Measurements from ENCODE around the gene TCP11L2.
A peak's percentile ranks its signal among the peaks of the same experiment; 100 is the strongest.

Gene TCP11L2

DNA sequence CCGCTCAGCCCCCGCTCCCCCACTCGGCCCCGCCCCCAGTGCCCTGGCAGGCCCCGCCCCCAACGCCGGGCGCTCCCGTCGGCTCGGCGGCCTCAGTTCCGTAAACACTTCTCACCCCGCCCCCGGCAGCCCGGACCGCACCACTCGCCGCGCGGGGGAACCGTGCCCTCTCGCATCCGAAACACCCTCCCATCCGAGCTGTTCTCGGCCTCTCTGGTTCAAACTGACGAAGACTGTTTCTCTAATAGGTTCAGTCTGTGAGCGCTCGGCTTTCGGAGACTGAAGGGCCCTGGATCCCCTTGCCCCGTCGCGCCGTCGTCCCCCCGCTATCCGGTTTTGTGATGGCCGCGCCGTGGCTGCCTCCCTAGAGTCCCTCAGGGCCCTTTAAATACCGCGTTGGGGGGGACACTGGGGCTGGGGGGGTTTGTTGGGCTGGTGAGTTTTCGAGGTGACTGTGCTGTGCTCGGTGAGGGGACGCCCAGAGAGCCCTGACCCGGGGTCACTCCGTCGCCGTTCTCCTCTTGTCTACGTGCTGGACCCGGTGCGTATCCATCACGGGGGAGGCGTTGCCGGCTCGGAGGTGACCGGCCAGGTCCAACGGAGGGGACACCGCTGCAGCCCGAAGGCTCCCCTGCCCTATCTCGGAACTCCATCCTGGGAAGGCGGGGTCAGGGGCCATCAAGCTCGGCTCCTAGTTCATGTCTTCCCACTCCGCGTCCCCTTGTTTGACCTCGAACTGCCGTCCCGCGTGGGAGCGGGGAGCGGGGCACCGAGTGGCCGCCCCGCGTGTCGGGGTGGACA is at the start of gene TCP11L2:
Gene TCP11L2, plus strand, starts transcription at position 333 of the 801 bp plus-strand sequence. CDS start 8,343 bp downstream, outside the sequence.
- DNase-seq = peak; percentile 90

GRCh38 chr12:106254724-106255123 is 47.8 kb upstream of the TCP11L2 start:
- DNase-seq = no peak

DNA sequence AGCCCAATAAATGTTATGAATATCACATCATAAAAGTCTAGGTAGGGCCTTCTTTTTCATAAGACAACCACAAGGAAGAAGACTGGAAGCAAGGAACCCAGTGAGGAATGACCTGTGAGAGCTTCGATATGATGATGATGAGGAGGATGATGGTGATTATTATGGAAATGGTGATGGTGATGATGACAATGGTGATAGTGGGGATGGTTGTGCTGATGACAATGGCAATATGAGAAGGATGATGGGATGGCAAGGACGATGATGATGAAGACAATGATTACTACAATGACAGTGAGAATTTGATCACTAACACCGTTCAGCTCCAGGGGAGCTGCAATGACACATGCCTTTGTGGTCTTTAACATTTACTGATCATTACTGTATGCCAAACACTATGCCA is 47.0 kb upstream of the TCP11L2 start:
- no peak for DNase-seq

DNA sequence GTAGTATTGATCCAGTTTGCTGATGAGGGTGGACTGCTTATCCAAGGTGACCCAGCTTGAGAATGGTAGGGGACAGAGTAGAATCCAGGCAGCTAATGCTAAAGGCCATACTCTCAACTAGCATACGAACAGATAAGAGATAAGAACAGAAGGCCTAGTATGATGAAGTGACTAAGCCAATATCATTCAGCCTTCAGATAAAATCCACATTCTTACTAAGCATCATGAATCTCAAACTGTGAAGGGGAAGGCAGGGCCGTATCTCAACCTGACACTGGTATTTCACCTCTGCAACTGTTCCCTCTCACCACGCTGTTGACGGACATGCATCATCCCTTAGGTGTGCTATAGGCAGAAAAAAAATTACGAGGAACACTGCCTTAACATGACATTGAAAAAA is 46.6 kb upstream of the TCP11L2 start:
- DNase-seq = no peak

DNA sequence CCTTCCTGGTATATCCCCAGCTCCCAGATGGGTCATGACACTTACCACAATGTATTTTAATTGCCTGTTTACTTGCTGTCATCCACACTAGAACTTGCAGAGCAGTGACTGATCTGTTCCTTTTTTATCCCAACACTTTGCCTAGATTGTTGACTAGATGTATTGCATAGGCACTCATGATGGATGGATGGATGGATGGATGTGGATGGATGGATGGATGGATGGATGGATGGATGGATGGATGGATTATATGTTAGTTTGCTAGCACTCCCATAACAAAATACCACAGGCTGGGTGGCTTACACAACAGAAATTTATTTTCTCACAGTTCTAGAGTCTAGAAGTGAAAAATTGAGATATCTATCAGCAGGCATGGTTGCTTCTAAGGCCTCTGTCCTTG is 46.0 kb upstream of the TCP11L2 start:
- no peak for DNase-seq

GRCh38 chr12:106258226-106258625 is 44.3 kb upstream of the TCP11L2 start:
- DNase-seq = no peak

DNA sequence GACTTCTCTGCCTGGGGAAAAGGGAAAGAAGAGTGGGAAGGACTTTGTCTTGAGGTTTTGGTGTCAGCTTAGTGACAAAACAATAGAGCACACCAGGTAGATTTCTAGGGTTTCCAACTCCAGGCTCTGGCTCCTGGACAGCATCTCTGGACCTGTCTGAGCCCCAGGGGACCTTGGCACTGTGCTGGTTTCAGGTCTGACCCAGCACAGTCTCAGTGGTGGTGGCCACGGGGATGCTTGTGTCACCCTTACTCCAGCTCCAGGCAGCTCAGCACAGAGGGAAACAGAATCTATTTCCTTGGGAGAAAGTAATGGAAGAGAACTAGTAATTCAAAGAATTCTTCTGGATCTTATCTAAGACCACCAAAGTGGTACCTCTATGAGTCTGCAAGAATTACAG is 43.6 kb upstream of the TCP11L2 start:
- DNase-seq = no peak

GRCh38 chr12:106265116-106265515 is 37.4 kb upstream of the TCP11L2 start:
- DNase-seq = no peak

DNA sequence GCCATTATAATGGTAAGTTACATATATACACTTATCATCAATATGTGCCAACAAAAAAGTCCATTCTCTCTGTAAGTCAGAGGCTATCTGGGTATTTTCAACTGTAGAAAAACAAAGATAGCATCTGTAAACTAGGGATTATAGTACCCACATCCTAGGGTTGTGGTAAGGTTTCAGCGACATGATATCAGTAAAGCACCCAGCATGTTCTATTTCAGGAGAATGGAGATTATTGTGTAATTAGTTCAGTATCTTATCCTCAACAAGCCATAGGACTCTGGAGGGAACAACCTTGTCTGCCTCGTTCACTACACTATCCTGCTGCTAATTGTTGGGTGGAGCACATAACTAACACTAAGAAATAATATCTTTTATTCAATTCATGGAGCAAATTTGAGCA is 35.0 kb upstream of the TCP11L2 start:
- DNase-seq = no peak

DNA sequence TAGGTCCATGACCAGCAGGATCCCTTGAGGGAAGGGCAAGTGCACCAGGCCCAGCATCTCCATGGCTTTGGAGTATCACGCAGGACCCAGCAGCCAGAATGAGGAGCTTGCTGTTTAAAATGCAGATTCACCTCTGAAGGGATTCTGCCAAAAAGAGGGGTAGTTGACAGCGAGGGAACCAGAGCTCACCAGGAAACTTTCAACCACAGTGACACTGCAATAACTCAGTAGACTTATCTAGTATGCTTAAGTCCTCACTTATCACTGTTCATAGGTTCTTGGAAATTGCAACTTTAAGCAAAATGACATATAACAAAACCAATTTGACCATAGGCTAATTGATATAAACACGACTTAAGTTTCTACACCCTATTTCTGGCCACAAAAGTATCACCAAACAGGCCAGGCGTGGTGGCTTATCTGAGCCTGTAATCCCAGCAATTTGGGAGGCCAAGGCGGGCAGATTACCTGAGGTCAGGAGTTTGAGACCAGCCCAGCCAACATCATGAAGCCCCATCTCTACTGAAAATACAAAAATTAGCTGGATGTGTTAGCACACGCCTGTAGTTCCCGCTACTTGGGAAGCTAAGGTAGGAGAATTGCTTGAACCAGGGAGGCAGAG is 33.3 kb upstream of the TCP11L2 start:
- DNase-seq = no peak

DNA sequence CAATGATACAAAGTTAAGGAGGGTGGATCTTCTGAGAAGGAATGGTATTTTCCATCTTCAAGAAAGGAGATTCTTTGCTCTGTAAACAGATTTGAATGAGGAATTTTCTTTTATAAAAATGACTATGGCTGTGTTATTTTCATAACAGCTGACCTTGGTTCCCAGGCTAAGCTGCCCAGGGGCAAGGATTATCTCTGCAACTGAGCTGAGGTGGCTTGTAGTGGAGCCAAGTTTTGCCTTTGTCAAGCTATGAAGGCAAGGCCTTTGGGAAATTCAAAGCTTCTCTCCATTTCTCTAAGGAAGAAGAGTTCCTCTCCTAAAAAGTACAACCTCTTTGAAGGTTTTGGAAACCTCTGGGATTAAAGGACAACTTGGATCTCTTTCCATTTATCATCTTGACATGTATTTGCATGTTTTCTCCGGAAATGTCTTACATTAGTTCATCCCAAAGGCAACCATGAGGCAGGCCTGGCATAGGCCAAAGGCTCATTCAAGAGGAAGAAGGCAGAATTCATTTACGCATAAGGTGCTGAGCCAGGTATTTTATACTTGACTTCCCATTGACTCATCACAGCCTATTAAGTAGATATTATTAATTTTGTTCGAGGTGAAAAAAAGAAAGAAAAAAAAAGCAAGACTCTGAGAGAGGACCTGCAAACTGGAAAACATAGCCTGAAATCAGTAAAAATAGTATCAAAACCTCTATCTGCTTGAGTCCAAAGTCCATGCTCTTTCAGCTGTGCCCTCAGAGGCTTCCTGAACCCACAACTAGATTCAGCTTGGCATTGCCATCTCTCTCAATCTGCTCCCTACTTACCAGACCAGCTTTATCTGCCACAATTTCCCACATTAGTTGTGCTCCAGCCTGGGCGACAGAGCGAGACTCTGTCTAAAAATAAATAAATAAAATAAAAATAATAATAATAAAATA is 30.7 kb upstream of the TCP11L2 start:
- DNase-seq = no peak

- DNase-seq = no peak
Observed at GRCh38 chr12:106273491-106273890, 29.0 kb upstream of the TCP11L2 start.

- DNase-seq = no peak
Observed at GRCh38 chr12:106274012-106274411, 28.5 kb upstream of the TCP11L2 start.

- DNase-seq = no peak
Observed at GRCh38 chr12:106274575-106275121, 27.9 kb upstream of the TCP11L2 start.

DNA sequence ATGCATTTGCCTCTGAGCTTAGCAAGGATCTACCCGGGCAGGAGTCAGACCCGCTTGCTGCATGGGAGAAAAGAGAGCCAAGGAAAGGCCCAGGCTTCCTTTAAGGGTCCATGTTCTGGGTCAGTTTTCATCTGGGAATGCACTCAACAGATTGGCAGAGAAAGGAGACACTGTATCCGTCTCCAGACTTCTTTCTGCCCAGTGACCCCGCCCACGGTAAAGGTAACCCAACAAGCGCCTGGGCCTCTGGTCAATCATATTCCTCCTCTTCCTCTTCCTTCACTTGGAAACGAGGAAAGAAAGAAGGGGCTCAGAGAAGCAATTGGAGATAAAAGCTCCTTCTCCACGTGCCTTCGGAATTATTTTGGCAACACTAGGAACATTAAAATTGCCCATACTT is 27.1 kb upstream of the TCP11L2 start:
- DNase-seq = no peak

DNA sequence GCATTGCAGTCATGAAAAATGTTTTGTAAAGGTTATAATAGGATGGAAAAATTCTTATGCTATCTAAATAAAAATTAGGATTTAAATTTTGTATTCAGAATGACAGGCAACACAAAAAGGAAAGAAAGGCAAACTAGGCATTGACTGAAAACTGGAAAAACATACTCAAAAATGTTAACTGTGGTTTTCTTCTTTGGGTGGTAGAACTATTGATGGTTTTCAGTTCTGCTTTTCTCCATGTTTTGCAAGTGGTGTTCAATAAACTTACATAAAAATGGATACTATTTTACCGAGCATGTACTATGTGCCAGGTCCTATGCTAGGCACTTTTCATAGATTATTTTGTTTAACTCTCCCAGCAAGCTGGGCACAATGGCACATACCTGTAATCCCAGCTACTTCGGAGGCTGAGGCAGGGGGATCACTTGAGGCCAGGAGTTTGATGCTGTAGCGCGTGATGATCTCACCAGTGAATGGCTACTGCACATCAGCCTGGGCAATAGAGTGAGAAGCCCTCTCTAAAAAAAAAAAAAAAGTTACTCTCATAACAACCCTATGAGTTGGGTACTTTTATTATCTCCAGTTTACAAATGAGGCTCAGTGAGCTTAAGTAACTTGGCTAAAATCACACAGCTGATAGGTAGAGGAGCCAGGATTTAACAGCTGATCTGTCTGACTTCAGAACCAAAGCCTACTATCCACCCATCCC is 26.3 kb upstream of the TCP11L2 start:
- DNase-seq = no peak

DNA sequence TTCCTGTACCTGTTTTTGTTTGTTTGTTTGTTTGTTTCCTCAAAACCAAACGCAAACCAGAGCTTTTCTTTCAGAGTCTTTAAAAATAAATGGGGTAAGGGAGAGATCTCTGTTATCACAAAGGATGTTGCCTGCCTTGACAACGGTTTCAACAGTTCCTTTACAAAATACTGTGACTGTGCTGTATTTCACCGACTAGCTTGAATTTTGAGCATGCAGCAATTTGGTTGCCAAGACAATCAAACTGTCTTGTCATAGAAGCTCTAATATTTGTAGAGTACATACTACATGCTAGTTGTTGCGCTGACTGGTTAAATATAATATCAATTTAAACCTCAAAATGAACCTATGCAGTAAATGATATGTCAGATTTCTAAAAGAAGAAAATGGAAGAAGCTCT is 22.4 kb upstream of the TCP11L2 start:
- DNase-seq = no peak

DNA sequence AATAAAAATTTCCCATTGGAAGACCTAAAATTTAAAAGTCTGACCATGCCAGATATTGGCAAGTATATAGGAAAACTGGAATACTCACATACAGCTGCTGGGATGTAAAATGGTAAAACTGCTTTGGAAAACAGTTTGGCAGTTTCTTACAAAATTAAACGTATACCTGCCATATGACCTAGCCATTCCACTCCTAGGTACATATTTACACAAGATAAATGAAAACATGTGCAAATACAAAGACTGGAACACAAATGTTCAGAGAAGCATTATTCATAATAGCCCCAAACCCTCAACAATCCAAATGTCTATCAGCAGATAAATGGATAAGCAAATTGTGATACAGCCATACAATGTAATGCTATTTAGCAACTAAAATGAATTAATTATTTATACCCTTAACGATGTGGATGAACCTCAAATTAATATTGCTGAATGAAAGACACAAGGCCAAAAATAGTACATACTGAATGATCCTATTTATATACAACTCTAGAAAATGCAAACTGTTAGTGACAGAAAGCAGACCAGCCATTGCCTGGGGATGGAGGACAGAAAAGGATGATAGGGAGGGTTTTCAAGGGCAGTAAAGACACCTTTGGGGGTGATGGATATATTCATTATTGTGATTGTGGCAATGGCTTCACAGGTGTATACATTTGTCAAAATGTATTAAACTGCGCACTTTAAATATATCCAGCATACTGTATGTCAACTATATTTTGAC is 21.3 kb upstream of the TCP11L2 start:
- no peak for DNase-seq

DNA sequence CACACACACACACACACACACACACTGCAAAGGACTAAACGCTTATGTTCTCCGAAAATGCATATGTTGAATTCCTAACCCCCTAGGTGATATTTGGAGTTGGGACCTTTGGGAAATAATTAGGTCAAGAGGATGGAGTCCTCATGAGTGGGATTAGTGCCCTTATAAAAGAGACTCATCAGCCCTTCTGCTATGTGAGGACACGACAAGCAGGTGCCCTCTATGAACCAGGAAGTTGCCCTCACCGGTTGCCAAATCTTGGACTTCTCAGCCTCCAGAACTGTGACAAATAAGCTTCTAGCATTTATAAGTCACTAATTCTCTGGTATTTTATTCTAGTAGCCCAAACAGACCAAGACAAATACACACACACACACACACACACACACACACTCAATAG is 20.7 kb upstream of the TCP11L2 start:
- no peak for DNase-seq

DNA sequence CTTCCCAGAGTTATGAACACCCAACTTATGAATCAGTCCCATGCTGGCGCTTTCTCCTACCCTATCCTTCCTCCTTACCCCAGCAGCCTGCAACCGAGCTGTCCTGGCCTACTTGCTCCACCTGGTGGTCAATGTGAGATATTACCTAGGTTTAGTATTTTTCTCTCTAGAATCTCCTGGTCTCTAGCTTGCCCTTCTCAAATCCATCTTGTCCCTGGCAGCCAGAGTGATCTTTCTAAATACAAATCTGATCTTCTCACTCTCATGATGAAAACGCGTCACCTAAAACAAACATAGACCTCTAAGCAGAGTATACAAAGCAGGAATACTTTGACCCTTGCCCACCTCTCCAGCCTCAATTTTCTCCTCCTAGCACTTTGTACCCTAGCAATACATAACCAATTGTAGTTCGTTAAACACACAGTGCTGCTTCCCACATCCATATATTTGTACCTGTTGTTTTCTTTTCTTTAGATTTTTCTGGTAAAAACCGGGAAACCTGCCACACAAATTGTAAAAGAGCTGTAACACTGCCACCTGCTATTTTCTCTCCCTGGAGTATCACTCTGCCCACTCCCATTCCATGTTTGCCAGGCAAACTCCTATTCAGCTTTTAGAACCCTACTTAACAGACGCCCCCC is 20.0 kb upstream of the TCP11L2 start:
- DNase-seq = peak; percentile 40

Measured in femur (tissue), 1 donor.